Glutamatergic neuron (in vitro differentiated cells): ENCODE data around the gene TMEM45A. TPM values are rescaled to one million over a fixed set of nuclear protein-coding genes. Genes with fewer than 3 reads are reported as not detected.
"Not testable (repeated sequence)": the region's sequence is repeated elsewhere in the genome, so short reads cannot be mapped to it uniquely, and the experiment has no call there.

Source experiments
- DNase-seq: peaks from one replicate; pipeline ENCODE4 v3.0.0; 2022
- H3K27ac Mint-ChIP-seq: one replicate; pipeline ENCODE4 v1.8.0; 2020; ENCODE audit warnings: mild to moderate bottlenecking, mixed read lengths, inconsistent platforms; ENCODE audit not compliant: unreplicated experiment
- H3K27me3 Mint-ChIP-seq: one replicate; pipeline ENCODE4 v1.8.0; 2020; ENCODE audit warnings: mild to moderate bottlenecking, moderate library complexity, mixed read lengths, inconsistent platforms; ENCODE audit not compliant: unreplicated experiment
- H3K36me3 Mint-ChIP-seq: one replicate; pipeline ENCODE4 v1.8.0; 2020; ENCODE audit warnings: mild to moderate bottlenecking, mixed read lengths, inconsistent platforms; ENCODE audit not compliant: unreplicated experiment
- H3K4me1 Mint-ChIP-seq: one replicate; pipeline ENCODE4 v1.8.0; 2020; ENCODE audit warnings: mild to moderate bottlenecking, low read depth, mixed read lengths, inconsistent platforms; ENCODE audit not compliant: unreplicated experiment
- H3K4me3 Mint-ChIP-seq: one replicate; pipeline ENCODE4 v1.8.0; 2020; ENCODE audit warnings: mild to moderate bottlenecking, mixed read lengths, inconsistent platforms; ENCODE audit not compliant: unreplicated experiment
- H3K9me3 Mint-ChIP-seq: one replicate; pipeline ENCODE4 v1.8.0; 2020; ENCODE audit warnings: mild to moderate bottlenecking, moderate library complexity, mixed read lengths, inconsistent platforms; ENCODE audit not compliant: unreplicated experiment
- total RNA-seq: library from RNA; stranded (reverse); fragmentation: NEBNext Ultra II Directional; extraction: Animal tissue kit (Norgen Biotek cat#: 25700); gene quantifications from one replicate; pipeline ENCODE4 v1.2.1, GENCODE V29; 2021; ENCODE audit not compliant: unreplicated experiment
- TF ChIP-seq, protein P1 (sequence below): fragments of 200-600 bp; sonication (generic); IDR thresholded peaks from one replicate; pipeline ENCODE4 v1.5.0; 2021; ENCODE audit not compliant: partially characterized antibody, unreplicated experiment

Gene TMEM45A
- total RNA-seq, 1 donor from 2014 or later = 0.61 TPM

DNA sequence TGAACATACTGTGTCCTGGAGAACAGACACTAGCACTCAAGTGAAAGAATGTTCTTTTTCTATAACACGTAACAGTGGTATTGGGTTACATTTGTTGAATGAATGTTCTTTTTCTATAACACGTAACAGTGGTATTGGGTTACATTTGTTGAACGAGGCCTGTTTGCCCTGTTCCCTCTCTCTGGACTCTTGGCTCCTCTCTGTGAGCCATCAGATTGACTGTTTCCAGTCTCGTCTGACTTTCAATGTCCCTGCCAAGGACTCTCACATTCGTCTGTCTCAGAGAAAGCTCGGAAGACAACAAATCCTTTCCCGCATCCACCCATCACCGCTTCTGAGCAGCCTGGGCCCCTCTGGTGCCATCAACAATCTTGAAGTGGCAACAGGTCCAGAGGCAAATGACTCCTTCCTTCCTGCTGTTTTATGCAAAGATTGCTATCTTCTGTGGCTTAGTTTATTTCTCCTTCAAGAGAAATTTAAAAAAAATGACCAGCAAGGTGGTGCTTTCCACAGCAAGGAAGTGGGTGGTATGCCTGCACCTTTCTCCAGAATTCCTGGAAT is 8.0 kb downstream of the TMEM45A start:
- H3K4me3 Mint-ChIP-seq = no peak overlapping the region
- no peaks in the 10 kb centered on the region for H3K4me1 Mint-ChIP-seq
- no peak overlapping the region for H3K27ac Mint-ChIP-seq
- TF ChIP-seq, protein P1, sequence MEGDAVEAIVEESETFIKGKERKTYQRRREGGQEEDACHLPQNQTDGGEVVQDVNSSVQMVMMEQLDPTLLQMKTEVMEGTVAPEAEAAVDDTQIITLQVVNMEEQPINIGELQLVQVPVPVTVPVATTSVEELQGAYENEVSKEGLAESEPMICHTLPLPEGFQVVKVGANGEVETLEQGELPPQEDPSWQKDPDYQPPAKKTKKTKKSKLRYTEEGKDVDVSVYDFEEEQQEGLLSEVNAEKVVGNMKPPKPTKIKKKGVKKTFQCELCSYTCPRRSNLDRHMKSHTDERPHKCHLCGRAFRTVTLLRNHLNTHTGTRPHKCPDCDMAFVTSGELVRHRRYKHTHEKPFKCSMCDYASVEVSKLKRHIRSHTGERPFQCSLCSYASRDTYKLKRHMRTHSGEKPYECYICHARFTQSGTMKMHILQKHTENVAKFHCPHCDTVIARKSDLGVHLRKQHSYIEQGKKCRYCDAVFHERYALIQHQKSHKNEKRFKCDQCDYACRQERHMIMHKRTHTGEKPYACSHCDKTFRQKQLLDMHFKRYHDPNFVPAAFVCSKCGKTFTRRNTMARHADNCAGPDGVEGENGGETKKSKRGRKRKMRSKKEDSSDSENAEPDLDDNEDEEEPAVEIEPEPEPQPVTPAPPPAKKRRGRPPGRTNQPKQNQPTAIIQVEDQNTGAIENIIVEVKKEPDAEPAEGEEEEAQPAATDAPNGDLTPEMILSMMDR = no peak
- H3K36me3 Mint-ChIP-seq = no peaks in the 10 kb centered on the region
- H3K27me3 Mint-ChIP-seq = peaks cover 1% of the 10 kb centered on the region
- H3K9me3 Mint-ChIP-seq = no peaks in the 10 kb centered on the region
- no peak for DNase-seq

DNA sequence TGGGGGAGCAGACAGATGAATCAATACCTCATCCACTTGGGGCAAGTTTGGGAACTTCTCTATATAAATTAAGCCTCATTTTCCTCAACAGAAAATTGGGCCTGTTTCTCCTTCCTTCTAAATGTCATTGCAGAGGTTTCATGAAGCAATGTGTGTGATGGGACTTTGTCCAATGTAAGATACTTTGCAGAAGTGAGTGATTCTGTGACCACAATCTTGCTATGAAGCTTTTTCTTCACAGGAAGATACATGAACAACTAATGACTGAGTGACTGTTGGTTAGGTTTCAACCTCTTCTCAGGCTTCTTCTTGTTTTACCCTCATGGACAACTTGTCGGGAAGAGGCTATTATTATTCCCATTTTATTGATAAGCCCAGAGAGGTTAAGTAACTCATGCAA is 11.0 kb downstream of the TMEM45A start:
- Mint-ChIP-seq H3K9me3 (no peaks in the 10 kb centered on the region), H3K27me3 (peaks cover 1% of the 10 kb centered on the region), H3K4me3 (no peak overlapping the region), H3K27ac (no peak overlapping the region), H3K4me1 (no peaks in the 10 kb centered on the region), H3K36me3 (no peaks in the 10 kb centered on the region)
- TF ChIP-seq, protein P1 = no peak
- DNase-seq = no peak

DNA sequence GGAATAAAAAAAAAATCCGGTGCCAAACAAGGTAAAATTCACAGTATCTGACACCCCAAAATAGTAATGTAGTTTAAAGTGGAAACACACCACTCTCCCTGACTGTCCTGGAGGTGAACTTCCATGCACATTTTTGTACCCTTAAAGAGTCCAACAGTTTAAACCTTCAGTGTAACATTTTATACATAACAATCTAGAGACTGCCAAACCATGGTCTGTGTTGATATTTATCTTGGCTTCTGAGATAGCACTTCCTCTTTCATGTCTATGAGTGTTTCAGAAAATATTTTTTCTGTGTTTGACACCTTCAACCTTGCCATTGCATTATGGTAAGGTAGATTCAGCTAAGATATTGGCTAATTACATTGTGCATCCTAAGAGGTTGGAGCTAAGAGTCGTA is 13.9 kb downstream of the TMEM45A start:
- no peak overlapping the region for H3K27ac Mint-ChIP-seq
- H3K9me3 Mint-ChIP-seq = no peaks in the 10 kb centered on the region
- TF ChIP-seq, protein P1 = no peak
- peaks cover 1% of the 10 kb centered on the region for H3K27me3 Mint-ChIP-seq
- no peaks in the 10 kb centered on the region for H3K4me1 Mint-ChIP-seq
- no peak overlapping the region for H3K4me3 Mint-ChIP-seq
- no peak for DNase-seq
- H3K36me3 Mint-ChIP-seq = no peaks in the 10 kb centered on the region

DNA sequence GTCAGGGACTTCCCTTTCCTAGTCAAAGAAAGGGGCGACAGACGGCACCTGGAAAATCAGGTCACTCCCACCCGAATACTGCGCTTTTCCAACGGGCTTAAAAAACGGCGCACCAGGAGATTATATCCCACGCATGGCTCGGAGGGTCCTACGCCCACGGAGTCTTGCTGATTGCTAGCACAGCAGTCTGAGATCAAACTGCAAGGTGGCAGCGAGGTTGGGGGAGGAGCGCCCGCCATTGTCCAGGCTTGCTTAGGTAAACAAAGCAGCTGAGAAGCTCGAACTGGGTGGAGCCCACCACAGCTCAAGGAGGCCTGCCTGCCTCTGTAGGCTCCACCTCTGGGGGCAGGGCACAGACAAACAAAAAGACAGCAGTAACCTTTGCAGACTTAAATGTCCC is 17.4 kb downstream of the TMEM45A start:
- DNase-seq, H3K9me3 Mint-ChIP-seq: not testable (repeated sequence)

DNA sequence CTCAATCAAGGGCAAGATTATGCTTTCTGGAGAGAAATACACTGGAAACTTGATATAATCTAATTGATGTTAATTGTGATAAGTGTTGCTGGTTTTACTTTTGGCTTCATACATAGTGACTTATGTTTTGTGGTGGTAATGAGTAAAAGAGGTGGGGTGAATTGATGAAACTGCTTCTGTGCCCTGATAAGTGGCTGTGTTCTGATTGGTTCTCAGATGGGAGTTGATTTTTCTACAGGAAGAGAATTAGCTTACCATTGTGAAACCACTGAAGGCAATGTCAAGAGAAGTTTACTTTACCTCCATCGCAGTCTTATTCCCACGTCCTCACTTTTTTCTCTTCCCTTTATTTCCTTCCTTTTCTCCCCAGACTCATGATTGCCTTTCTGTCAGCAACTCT is 23.8 kb downstream of the TMEM45A start:
- Mint-ChIP-seq H3K9me3 (no peaks in the 10 kb centered on the region), H3K4me1 (no peaks in the 10 kb centered on the region), H3K36me3 (no peaks in the 10 kb centered on the region), H3K27ac (no peak overlapping the region), H3K4me3 (no peak overlapping the region), H3K27me3 (no peaks in the 10 kb centered on the region)
- TF ChIP-seq, protein P1 = no peak
- DNase-seq = no peak

More for the DNA sequence above, 17.4 kb downstream of the TMEM45A start:
- H3K4me3 Mint-ChIP-seq, H3K27ac Mint-ChIP-seq, H3K27me3 Mint-ChIP-seq, H3K4me1 Mint-ChIP-seq, H3K36me3 Mint-ChIP-seq: not testable (repeated sequence)
